GM12874 (cell line): ENCODE results near the gene TRERF1.

Experiments used
- TF ChIP-seq, protein P1 (sequence below): IDR thresholded peaks from 2 replicates; pipeline ENCODE4 v1.5.1; 2011; ENCODE audit warnings: low read depth, mild to moderate bottlenecking, control low read depth, low read length, moderate library complexity; ENCODE audit not compliant: insufficient read depth

TRERF1 gene

DNA sequence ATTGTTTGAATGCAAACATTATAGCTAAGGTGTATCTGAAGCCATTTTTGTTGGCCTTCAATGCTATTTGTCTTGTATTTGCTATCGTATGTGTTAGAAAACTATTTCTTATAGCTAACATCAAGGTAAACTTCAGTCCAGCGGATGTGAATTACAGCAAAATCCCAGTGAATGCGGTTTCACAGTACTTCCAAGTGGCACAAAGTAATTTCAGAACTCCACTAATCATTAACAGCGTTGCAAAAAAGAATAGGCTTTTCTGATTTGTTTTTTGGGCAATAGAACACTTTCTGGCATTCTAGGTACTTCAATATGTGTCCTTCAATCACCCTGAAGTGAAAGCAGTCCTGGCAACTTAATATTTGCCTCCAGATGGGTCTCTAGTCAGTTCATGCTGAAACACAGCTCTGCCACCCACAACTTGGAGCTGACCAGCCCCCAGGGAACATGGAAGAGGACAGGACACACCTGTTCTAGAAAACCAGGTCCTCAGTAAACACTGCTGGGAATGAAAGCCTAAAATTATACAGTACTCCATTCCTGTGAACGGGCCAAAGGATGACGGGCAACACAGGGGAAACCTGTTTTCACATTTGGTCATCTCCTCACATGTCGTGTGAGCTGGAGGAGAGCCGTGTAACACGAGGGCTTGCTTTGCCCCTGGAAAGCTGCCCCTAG, 224.4 kb downstream of the TRERF1 start:
- TF ChIP-seq, protein P1, sequence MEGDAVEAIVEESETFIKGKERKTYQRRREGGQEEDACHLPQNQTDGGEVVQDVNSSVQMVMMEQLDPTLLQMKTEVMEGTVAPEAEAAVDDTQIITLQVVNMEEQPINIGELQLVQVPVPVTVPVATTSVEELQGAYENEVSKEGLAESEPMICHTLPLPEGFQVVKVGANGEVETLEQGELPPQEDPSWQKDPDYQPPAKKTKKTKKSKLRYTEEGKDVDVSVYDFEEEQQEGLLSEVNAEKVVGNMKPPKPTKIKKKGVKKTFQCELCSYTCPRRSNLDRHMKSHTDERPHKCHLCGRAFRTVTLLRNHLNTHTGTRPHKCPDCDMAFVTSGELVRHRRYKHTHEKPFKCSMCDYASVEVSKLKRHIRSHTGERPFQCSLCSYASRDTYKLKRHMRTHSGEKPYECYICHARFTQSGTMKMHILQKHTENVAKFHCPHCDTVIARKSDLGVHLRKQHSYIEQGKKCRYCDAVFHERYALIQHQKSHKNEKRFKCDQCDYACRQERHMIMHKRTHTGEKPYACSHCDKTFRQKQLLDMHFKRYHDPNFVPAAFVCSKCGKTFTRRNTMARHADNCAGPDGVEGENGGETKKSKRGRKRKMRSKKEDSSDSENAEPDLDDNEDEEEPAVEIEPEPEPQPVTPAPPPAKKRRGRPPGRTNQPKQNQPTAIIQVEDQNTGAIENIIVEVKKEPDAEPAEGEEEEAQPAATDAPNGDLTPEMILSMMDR: no peak

DNA sequence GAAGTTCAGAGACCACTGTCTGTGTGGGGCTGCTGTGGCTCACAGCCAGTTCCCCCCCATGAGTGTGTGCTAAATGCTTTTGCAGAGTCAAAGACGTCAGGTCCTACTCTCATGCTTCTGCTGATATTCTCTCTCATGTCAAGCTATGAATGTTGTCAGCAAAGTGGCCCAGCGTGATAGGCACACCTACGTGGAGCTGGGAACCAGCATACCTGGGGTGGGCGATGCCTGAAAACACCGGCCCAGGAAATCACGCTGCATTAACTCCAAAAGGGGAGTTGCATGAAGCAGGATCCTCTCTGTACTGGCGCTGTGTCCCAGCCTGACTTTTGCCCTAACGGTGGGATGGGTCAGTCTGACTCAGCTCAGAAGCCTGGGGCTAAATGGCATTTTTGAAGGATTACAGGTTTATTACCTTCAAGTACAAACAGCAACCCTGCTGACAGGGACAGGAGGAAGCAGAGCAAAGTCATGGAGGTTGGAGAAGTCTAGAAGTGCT, 225.0 kb downstream of the TRERF1 start:
- TF ChIP-seq, protein P1: no peak

DNA sequence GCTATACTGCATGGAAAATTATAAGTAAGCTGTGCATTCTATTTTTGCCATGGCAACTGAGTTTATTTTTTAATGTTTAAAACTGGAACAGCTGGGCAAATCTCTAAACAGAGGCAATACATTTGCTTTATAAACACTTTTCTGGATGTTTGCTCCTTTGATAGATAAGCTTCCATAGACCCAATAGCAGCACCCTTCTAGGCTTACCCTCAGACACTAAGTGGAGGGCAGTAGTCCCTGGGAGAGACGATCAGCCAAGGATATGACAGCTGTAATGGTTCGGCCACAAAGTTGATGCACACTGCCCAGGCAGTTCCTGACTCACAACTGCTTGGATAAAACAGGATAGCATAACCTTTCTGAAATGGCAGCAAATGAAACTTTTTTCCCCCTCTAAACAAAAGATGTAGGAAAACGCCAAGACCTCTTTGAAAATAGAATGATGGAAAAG, 225.5 kb downstream of the TRERF1 start:
- TF ChIP-seq, protein P1: no peak

DNA sequence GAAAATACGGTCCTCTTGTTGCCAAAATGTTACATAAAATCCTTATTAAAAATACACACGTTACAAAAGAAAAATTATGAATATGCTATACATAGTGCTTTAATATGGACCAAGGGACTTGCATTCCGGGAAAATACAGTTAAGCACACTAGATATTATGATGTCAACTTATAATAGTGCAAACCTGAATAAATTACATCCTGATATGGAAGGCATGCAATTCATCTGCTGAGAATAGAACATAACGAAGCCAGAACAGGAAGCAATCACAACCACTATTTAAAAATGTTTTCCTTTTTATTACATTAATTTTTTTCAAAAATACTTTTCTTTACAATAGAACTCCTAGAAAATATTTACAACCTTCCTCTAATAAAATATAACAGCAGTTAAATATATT, 226.3 kb downstream of the TRERF1 start:
- TF ChIP-seq, protein P1: no peak

DNA sequence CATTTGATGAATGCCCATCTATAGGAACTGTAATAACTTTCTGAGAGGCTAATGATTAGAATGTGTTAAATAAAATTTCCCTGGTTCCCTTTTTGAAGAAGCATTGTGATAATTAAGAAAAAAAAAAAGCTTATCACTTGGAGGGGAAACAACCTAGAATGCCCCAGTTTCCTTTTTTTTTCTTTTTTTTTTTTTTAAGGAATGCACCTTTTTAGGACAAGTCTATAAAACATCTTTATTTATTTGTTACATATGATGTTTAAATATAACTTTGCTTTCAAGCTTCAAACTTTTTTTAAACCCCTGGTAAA, 226.7 kb downstream of the TRERF1 start:
- TF ChIP-seq, protein P1: no peak

DNA sequence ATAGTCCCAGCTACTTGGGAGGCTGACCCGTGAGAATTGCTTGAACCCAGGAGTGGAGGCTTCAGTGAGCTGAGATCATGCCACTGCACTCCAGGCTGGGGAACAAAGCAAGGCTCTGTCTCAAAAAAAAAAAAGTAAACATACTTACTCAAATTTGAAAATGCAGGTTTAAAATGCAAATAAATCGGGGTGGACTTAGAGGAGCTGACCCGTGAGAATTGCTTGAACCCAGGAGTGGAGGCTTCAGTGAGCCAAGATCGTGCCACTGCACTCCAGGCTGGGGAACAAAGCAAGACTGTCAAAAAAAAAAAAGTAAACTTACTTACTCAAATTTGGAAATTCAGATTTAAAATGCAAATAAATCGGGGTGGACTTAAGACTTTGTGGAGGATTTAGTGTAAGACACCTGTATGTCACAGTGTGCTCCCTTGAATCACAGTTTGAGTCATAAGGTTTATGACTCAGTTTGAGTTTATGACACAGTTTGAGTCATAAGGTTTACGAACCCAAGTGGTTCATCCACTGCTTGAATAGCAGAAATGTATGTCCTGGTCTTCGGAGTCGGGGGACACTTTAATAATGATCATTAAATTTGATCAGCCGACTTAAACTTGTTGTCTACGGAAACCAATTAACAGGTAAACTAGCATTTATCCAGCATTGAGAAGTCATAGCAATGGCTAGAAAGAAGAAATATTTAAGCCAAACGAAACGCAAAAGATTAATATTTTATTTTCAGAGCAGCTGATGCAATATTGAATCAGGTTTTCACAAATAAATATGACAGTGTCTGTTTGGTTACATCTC, 227.3 kb downstream of the TRERF1 start:
- TF ChIP-seq, protein P1: no peak

DNA sequence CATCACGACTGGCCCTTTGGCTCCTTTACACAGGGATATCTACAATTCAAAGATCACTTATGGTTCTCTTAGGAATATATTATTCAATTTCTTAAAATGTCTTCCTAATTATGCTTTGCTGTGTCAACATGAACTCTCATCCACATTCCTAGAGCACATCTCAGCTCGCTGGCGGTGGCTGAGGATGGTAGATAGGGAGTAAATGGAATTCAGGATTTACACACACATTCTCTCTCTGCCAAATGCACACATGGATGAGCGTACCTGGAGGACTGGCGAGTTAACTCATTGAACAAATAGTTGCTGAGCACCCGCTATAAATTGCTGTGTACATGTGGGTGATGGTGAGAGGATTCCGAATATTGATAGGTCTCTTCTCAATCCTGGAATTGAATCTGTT, 229.3 kb downstream of the TRERF1 start:
- TF ChIP-seq, protein P1: no peak
